Measurements from ENCODE around the gene ALK.

The ALK gene

DNA sequence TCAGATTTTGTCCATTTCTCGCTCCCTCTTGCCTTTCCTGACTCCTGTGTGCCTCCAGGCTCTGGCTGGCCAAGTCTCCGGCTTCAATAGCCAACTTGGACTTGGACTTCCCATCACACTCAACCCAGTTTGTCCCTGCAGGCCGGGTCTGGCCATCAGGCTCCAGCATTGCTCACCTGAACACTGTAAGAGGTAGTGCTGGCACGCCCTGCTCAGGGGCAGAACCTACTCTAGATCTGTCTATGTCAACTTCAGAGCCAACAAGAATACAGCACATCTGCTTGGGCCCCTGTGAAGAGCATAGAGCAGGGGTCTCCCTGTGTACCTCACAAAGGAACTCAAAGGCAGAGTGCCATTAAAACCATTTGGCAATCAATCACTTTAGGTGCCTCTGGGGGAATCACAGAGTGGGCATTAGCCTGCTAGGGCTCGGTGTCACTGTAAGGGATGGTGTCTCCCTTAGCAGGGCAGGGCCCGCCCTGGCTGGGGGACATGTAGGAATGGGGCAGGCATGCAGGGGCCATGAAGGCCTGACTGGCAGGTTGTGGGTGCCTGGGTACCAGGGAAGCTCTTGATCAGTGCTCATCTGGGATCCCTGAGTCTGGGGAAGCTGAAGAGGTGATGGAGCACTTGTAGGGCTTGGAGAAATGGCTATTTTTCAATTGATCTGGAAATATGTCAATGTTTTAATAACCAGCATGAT, 480.3 kb downstream of the ALK start:
- no peak for DNase-seq

GRCh38 chr2:29433920-29434319, 487.5 kb downstream of the ALK start:
- DNase-seq: no peak

GRCh38 chr2:29433128-29433527, 488.3 kb downstream of the ALK start:
- no peak for DNase-seq

- DNase-seq: no peak
Observed at GRCh38 chr2:29431485-29431884, 489.9 kb downstream of the ALK start.

- peak; percentile 38 for DNase-seq
Observed at GRCh38 chr2:29430382-29431112, 490.8 kb downstream of the ALK start.

DNA sequence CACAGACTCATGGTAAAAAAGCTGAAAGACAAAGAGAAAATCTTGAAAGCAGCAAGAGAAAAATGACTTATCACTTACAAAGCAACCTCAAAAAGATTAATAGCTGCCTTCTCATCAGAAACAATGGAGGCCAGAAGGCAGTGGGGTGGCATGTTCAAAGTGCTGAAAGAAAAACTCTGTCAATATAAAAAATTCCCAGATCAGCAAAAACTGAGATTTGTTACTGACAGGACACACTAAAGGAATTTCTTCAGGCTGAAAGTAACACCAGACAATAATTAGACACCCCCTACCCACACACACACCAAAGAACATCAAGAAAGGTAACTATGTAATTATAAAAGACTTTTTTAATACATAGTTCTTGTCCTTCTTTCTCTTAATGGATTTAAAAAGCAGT, 495.0 kb downstream of the ALK start:
- DNase-seq: no peak

GRCh38 chr2:29425866-29426265, 495.5 kb downstream of the ALK start:
- DNase-seq: no peak

DNA sequence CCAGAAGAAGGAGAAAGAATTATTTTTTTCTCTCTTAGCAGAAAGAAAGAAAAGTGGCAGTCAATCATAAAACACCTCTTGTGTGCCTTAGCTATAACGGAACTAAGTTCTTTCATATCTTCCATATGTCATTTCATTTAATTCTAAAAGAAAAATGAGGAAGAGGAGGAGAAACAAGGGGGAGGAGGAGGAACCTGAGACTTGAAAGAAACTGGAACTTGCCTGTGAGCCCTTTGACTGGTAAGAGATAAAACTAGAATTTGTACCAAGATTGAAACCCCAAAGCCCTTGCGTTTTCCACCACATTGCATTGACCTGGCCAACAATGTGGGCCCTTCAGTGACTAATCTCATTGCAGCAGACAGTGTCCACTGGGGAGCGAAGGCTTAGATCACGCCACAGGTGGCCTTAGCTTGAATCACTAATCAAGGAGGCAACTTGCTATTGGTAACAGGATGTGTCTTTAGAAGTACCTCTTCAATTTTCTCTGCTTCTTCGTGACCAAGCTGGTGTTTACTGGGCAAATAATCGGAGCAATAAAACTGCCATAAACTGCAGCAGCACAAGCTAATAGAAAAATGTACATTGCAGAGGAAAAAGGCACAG, 498.2 kb downstream of the ALK start:
- DNase-seq: peak; percentile 16

GRCh38 chr2:29420999-29421782, 500.2 kb downstream of the ALK start:
- no peak for DNase-seq

DNA sequence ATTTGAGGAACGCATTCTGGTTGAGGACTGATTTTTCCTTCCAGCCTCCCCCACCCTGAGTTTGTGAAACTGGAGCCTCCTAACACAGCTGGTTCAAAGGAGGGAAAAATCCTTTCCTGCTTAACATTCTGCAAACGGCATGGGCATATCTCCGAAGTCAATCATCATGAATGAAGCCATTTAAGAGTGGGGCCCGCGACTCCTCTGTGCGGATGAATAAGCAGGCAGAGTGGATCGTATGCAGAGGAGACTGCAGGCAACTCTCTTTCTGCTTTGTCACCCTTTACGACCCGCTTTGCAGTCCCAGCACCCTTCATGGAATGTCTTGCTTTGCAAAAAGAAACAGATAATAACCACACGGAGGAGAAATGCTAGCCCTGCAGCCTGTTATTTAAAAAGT, 500.9 kb downstream of the ALK start:
- no peak for DNase-seq

DNA sequence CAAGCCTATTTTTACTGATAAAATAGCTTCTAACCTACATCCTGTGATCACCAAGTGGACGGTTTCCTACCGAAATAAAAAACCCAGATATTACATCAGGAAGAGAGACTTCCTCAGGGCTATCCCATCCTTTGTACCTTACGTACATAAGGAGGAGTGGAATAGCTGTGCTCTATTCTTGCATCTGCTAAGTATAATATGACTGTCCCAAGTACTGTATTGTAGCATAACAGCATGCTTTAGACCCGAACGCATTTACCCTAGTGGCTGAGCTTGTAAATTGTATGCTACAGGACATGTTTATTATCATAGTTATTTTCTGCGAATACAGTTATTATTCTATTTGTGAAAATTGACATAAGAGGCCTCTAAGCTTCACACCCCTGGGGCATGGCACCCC, 503.8 kb downstream of the ALK start:
- DNase-seq: peak; percentile 26

DNA sequence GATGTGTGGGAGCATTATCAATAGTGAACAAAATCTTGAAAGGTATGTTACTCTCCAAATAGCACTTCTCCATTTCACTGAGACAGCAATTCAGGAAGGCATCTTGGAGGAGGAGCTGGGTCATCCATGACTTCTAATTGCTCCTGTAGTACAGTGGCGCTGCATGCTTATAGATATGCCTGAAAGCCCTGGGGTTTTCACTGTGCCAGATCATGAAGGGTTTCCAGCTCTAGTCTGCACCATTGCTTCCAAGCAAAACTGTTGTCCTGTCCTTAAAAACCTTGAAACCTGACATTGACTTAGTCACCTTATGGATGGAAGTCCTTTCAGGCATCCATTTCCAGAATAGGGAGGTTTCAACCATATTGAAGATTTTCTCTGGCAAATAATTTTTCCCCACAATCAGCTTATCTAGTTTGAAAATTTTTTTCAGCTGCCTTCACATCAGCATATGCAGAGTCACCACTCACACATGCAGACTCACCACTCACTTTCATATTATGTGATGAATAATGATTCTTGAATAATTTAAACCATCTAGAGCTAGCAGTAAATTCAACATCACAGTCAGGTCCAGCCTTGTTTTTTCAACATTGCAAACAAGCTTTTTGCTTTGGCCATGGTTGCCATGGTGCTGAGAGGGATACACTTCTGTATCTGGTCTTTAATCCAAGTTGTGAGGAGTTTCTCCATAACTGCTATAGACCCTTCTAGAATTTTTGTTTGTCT, 509.0 kb downstream of the ALK start:
- DNase-seq: no peak

DNA sequence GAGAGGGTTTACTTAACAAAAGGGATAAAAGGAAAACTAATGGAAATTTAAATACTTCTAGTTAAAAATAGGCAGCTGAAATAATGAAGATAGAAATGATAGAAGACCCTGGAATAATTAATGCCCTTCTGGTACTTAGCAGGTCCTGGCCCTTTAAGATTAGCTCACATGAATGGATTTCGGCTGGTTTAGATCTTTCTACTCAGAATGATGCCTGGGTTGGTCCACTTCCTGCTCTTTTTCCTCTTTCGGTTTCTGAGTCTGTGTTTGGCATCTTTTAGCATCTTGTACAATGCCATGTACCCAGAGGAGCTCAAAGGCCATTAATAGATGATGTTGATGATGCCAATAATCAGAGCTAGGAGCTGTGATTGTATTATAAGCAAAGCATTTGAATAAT, 515.7 kb downstream of the ALK start:
- peak; percentile 31 for DNase-seq

- peak; percentile 60 for DNase-seq
Observed at GRCh38 chr2:29405266-29405665, 516.1 kb downstream of the ALK start.

- peak; percentile 22 for DNase-seq
Observed at GRCh38 chr2:29401994-29402393, 519.4 kb downstream of the ALK start.

DNA sequence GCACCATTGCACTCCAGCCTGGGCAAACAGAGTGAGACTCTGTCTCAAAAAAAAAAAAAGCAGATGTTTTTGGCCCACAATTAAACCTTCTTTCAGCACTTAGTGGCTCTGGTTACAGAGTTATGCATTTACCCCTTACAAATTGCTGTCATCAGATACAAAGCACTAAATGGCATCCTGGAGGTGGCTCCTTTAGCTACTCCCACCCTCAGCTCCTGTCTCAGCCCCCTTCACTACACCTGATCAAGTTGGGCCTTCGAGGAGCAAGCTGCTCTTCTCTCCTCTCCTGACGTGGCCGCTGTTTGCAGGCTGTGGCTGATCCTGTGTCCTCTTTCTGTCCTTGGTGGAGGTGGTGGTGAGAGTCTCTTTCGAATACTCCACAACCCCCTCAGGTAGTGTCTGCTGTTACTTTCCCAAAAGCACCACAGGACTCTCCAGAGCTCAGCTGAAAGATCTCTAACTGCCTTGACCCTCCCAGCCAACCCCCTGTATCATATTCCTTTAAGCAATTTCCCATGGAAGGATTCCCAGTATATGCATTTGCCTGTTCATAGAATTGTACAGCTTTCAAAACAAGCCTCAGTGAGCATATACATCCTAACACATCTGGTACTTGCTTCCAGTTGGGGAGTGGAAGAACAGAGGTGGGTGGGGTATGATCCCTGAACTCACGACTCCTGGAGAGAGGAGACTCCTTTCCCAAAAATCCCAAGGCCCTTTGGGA, 520.3 kb downstream of the ALK start:
- peak; percentile 27 for DNase-seq

- peak; percentile 49 for DNase-seq
Observed at GRCh38 chr2:29398384-29399237, 522.8 kb downstream of the ALK start.

DNA sequence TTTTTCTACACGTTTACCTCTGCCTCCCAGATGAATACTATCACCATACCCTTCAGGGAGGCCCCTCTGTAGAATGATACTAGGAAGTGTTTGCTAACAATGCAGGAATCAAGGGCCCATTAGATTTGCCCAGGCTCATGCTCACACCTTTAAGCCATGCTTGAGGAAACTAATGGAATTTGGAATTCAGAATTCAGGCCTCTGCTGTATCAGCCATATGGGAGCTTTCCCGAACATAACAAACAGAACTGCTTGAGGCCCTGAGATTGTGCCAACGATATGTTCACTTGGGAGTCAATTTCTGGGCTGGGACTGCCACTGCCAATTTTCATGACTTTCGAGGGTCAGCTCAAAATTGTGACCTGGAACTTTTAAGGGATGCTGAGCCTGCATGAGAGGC, 523.7 kb downstream of the ALK start:
- no peak for DNase-seq

GRCh38 chr2:29397039-29397438, 524.3 kb downstream of the ALK start:
- DNase-seq: no peak

DNA sequence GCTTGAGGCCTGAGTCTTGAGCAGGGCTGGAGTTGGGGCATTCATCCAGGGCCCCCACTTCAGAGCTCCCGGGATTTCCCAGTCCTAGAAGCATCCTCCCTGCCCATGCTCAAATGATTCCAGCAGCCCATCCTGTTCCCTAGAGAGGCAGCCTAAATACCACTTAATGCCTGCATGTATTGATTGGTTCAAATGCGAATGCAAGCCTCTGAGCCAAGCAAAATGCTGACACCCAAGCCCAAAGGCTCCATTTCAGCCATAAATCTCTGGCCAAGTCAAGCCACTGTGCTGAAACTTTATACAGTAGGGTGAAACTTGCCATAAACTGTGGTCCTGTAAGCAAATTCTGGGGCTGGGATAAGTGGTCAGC, 526.4 kb downstream of the ALK start:
- peak; percentile 7 for DNase-seq

Measured in NCI-H69 (cell line).